PFSK-1 (cell line): ENCODE measurements around the gene TMEM178A.

Experiments
- POLR2AphosphoS5 ChIP-seq: IDR thresholded peaks from 2 replicates; pipeline ENCODE4 v1.6.1; 2012; ENCODE audit warnings: low read depth, mild to moderate bottlenecking, control low read depth, low read length, moderate library complexity
- SIN3A ChIP-seq: IDR thresholded peaks from 2 replicates; pipeline ENCODE4 v1.6.1; 2012; ENCODE audit warnings: mild to moderate bottlenecking, low read length, moderate library complexity, borderline replicate concordance; ENCODE audit not compliant: insufficient read depth
- TAF1 ChIP-seq: IDR thresholded peaks from 2 replicates; pipeline ENCODE4 v1.6.1; 2012; ENCODE audit warnings: low read length, control low read depth, borderline replicate concordance; ENCODE audit not compliant: insufficient read depth
- TF ChIP-seq, protein P1 (sequence below), 2 experiments: IDR thresholded peaks; 2 replicates each; pipeline versions ENCODE4 v1.6.1 to v1.8.0; 2011 to 2012; ENCODE audit warnings: low read depth in 2 of 2, low read length in 2 of 2, control low read depth in 1 of 2, inconsistent platforms in 1 of 2, mild to moderate bottlenecking in 1 of 2, moderate library complexity in 1 of 2; ENCODE audit not compliant: insufficient read depth in 1 of 2

GRCh38 chr2:39710807-39711206, 45.1 kb downstream of the TMEM178A start:
- TF ChIP-seq SIN3A (no peak), TAF1 (no peak), POLR2AphosphoS5 (no peak)
- TF ChIP-seq, protein P1, sequence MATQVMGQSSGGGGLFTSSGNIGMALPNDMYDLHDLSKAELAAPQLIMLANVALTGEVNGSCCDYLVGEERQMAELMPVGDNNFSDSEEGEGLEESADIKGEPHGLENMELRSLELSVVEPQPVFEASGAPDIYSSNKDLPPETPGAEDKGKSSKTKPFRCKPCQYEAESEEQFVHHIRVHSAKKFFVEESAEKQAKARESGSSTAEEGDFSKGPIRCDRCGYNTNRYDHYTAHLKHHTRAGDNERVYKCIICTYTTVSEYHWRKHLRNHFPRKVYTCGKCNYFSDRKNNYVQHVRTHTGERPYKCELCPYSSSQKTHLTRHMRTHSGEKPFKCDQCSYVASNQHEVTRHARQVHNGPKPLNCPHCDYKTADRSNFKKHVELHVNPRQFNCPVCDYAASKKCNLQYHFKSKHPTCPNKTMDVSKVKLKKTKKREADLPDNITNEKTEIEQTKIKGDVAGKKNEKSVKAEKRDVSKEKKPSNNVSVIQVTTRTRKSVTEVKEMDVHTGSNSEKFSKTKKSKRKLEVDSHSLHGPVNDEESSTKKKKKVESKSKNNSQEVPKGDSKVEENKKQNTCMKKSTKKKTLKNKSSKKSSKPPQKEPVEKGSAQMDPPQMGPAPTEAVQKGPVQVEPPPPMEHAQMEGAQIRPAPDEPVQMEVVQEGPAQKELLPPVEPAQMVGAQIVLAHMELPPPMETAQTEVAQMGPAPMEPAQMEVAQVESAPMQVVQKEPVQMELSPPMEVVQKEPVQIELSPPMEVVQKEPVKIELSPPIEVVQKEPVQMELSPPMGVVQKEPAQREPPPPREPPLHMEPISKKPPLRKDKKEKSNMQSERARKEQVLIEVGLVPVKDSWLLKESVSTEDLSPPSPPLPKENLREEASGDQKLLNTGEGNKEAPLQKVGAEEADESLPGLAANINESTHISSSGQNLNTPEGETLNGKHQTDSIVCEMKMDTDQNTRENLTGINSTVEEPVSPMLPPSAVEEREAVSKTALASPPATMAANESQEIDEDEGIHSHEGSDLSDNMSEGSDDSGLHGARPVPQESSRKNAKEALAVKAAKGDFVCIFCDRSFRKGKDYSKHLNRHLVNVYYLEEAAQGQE (IDR thresholded peaks at IDR 0.05; ENCODE audit: insufficient read depth in 1 of 2, low read depth in 2 of 2, low read length in 2 of 2): no peak
